B cell (primary cell): Measurements from ENCODE around the gene NIPSNAP3A. TPM values are rescaled to one million over a fixed set of nuclear protein-coding genes. Genes with fewer than 3 reads are reported as not detected.

Experiments
- ATAC-seq: fragments of 200-7000 bp; cut with Tn5 transposase; one replicate; pipeline ENCODE4 v1.10.0; 2021; ENCODE audit warnings: low read depth, mild to moderate bottlenecking, moderate number of reproducible peaks, moderate library complexity
- CTCF ChIA-PET: fragments of 350-600 bp; sonication (Branson Sonifier 250); formaldehyde crosslinking; loops from one replicate; lab custom pipeline; 2021; ENCODE audit warnings: antibody characterized with exemption, inconsistent platforms; lab: Charles Lee
- POLR2A ChIA-PET: fragments of 350-600 bp; sonication (Branson Sonifier 250); formaldehyde crosslinking; loops from one replicate; lab custom pipeline; 2021; ENCODE audit warnings: antibody characterized with exemption; lab: Charles Lee
- DNase-seq: peaks from one replicate; pipeline ENCODE4 v3.0.0; 2013
- H2AFZ ChIP-seq: 2 replicates; pipeline ENCODE4 v1.6.1; 2012; ENCODE audit warnings: mild to moderate bottlenecking, low read depth, low read length; ENCODE audit not compliant: insufficient read depth, poor library complexity, severe bottlenecking
- H3K27ac ChIP-seq, 2 donors: 1 replicate in 1 of 2; 2 replicates in 1 of 2; pipeline ENCODE4 v1.5.1; 2012 to 2013; ENCODE audit warnings: low read length in 2 of 2, mild to moderate bottlenecking in 2 of 2, moderate library complexity in 1 of 2
- H3K27me3 ChIP-seq, 4 experiments: fragments of 200-600 bp in 1 of 4; sonication (generic) in 1 of 4; replicated peaks in 1 of 4; 1 replicate in 2 of 4; 2 replicates in 2 of 4; pipeline versions ENCODE4 v1.6.1 to v1.7.0; 2013 to 2016; ENCODE audit warnings: low read length in 3 of 4, mild to moderate bottlenecking in 2 of 4, mixed read lengths in 1 of 4, moderate library complexity in 1 of 4; ENCODE audit not compliant: insufficient read depth in 4 of 4, control insufficient read depth in 3 of 4; ENCODE audit errors: control extremely low read depth in 1 of 4
- H3K36me3 ChIP-seq, 2 experiments: replicated peaks in 1 of 2; 1 replicate in 1 of 2; 2 replicates in 1 of 2; pipeline versions ENCODE4 v1.6.1 to v1.7.1; 2013; ENCODE audit warnings: low read length in 1 of 2; ENCODE audit not compliant: insufficient read depth in 2 of 2, control insufficient read depth in 1 of 2; ENCODE audit errors: control extremely low read depth in 1 of 2, extremely low read depth in 1 of 2
- H3K4me1 ChIP-seq, 2 donors: fragments of 200-600 bp in 1 of 2; sonication (generic) in 1 of 2; 1 replicate in 1 of 2; 2 replicates in 1 of 2; pipeline versions ENCODE4 v1.5.1 to v1.6.1; 2013 to 2017; ENCODE audit warnings: low read length in 2 of 2; ENCODE audit not compliant: control insufficient read depth in 2 of 2, insufficient read depth in 2 of 2
- H3K4me2 ChIP-seq: replicated peaks from 2 replicates; pipeline ENCODE3; 2012; ENCODE audit warnings: mild to moderate bottlenecking, low read depth, low read length; ENCODE audit not compliant: poor library complexity, severe bottlenecking
- H3K4me3 ChIP-seq, 5 experiments: fragments of 200-600 bp in 1 of 5; sonication (generic) in 1 of 5; 1 replicate in 3 of 5; 2 replicates in 2 of 5; pipeline versions ENCODE4 v1.5.1 to v1.7.0; 2011 to 2016; ENCODE audit warnings: low read length in 4 of 5, mild to moderate bottlenecking in 4 of 5, low read depth in 2 of 5, control low read depth in 1 of 5, moderate library complexity in 1 of 5; ENCODE audit not compliant: insufficient read depth in 1 of 5; ENCODE audit errors: control extremely low read depth in 1 of 5, extremely low read depth in 1 of 5
- H3K79me2 ChIP-seq: fragments of 200-600 bp; sonication (generic); one replicate; pipeline ENCODE4 v1.6.0; 2016; ENCODE audit warnings: low read length; ENCODE audit not compliant: control insufficient read depth, insufficient read depth
- H3K9ac ChIP-seq: fragments of 200-600 bp; sonication (generic); 2 replicates; pipeline ENCODE4 v1.6.1; 2017; ENCODE audit warnings: mild to moderate bottlenecking, low read length, moderate library complexity
- H3K9me3 ChIP-seq, 3 donors: one replicate each; pipeline versions ENCODE4 v1.6.1 to v1.7.1; 2013; ENCODE audit warnings: low read length in 2 of 3; ENCODE audit not compliant: control insufficient read depth in 2 of 3, insufficient read depth in 1 of 3; ENCODE audit errors: control extremely low read depth in 1 of 3
- H4K20me1 ChIP-seq: 2 replicates; pipeline ENCODE4 v1.6.0; 2012; ENCODE audit warnings: mild to moderate bottlenecking, low read length; ENCODE audit not compliant: insufficient read depth, control insufficient read depth, poor library complexity, severe bottlenecking
- H3K27ac Mint-ChIP-seq: one replicate; pipeline ENCODE4 v1.8.0; 2021; ENCODE audit warnings: mixed read lengths
- H3K27me3 Mint-ChIP-seq: one replicate; pipeline ENCODE4 v1.8.0; 2021; ENCODE audit warnings: mixed read lengths
- H3K4me1 Mint-ChIP-seq: one replicate; pipeline ENCODE4 v1.8.0; 2021; ENCODE audit warnings: mixed read lengths
- H3K4me3 Mint-ChIP-seq: one replicate; pipeline ENCODE4 v1.8.0; 2021; ENCODE audit warnings: mixed read lengths
- H3K9me3 Mint-ChIP-seq: one replicate; pipeline ENCODE4 v1.8.0; 2022; ENCODE audit warnings: mixed read lengths; ENCODE audit not compliant: insufficient read depth
- CTCF ChIP-seq: fragments of 200-600 bp; IDR thresholded peaks from one replicate; pipeline ENCODE4 v1.8.0; 2022; ENCODE audit warnings: antibody characterized with exemption, mild to moderate bottlenecking
- EZH2 ChIP-seq: IDR thresholded peaks from 2 replicates; pipeline ENCODE4 v1.6.1; 2012; ENCODE audit warnings: borderline replicate concordance, low read depth, mild to moderate bottlenecking, moderate library complexity, low read length; ENCODE audit not compliant: insufficient read depth, poor library complexity, severe bottlenecking
- WGBS: methylation state at CpG from one replicate; pipeline ENCODE4 v1.1.5; 2013; ENCODE audit warnings: missing lambda C conversion rate; ENCODE audit not compliant: insufficient coverage; 5-methylcytosine and 5-hydroxymethylcytosine counted together
- intact Hi-C: fragments of 100-400 bp; cut with micrococcal nuclease; formaldehyde crosslinking; loops from one replicate; pipeline ENCODE4 v1.10.0; 2022
- polyA plus RNA-seq: library from polyadenylated mRNA; depleted of rRNA; stranded (reverse); fragments of >200 nt; gene quantifications from 2 replicates; pipeline ENCODE4 v1.2.3, GENCODE V29; 2012
- total RNA-seq, 2 donors: library from RNA; stranded (reverse); fragments of 120-200 nt in 1 of 2; gene quantifications; 1 replicate in 1 of 2; 2 replicates in 1 of 2; pipeline versions ENCODE4 v1.2.3 to v1.2.4, GENCODE V29; 2013 to 2022

NIPSNAP3A gene
- total and polyA plus RNA-seq, 2 donors (not counting 1 experiment from before 2014, with no cell fraction given): 9.4 to 23.6 TPM

- H3K27ac ChIP-seq: no peak overlapping the region
- Mint-ChIP-seq H3K27ac (peak overlapping the region; percentile 23), H3K4me1 (peaks cover 30% of the 10 kb centered on the region), H3K9me3 (no peaks in the 10 kb centered on the region), H3K4me3 (peak overlapping the region; percentile 16), H3K27me3 (no peaks in the 10 kb centered on the region)
- H3K4me1 ChIP-seq: peaks cover 11 to 15% of the 10 kb centered on the region in 2 donors
- no peak for DNase-seq
- no peaks in the 10 kb centered on the region for H3K27me3 ChIP-seq
- H3K4me3 ChIP-seq: no peak overlapping the region
- no peak overlapping the region for H3K9ac ChIP-seq
- H2AFZ ChIP-seq: peak overlapping the region; percentile 96
- H4K20me1 ChIP-seq: no peaks in the 10 kb centered on the region
- TF ChIP-seq EZH2 (no peak), CTCF (no peak)
- H3K36me3 ChIP-seq: no peaks in the 10 kb centered on the region
- no peak overlapping the region for H3K4me2 ChIP-seq
- intact Hi-C loops: loop anchor here (5.0 to 10.0 kb wide), 5 partner anchors 496 to 961 kb away; partner anchors contain the start of genes FKTN, FSD1L, SLC44A1 and TMEM38B
- H3K79me2 ChIP-seq: peaks cover 20% of the 10 kb centered on the region
- no peak for ATAC-seq
- CTCF ChIA-PET: interaction anchor here (1.5 kb wide), 1 partner anchor 670 kb away, joined by 3 read pairs; no protein-coding TSS in a partner anchor
- no CpG with 5 or more reads among the region's 2 CpGs for WGBS
- no peaks in the 10 kb centered on the region for H3K9me3 ChIP-seq
- POLR2A ChIA-PET: no interaction called here
Observed at GRCh38 chr9:104746285-104746684, 1.2 kb upstream of the NIPSNAP3A start.

- Histone ChIP-seq H3K4me3 (peak overlapping the region; percentile 76 to 91 (median 84)), H3K79me2 (peaks cover 20% of the 10 kb centered on the region), H4K20me1 (no peaks in the 10 kb centered on the region), H3K9ac (peak overlapping the region; percentile 84), H3K36me3 (peaks cover 0 to 4% of the 10 kb centered on the region in 2 experiments), H2AFZ (peak overlapping the region; percentile 96), H3K9me3 (no peaks in the 10 kb centered on the region), H3K4me2 (peak overlapping the region; percentile 85), H3K27me3 (no peaks in the 10 kb centered on the region), H3K27ac (peak overlapping the region; percentile 88 to 90), H3K4me1 (peaks cover 11 to 15% of the 10 kb centered on the region in 2 donors)
- WGBS: 0% methylated on average over 1 of the region's 1 CpG
- CTCF ChIA-PET: interaction anchor here (1.4 to 2.0 kb wide), 5 partner anchors 17 to 669 kb away, joined by 3 to 10 read pairs (median 3); partner anchors contain the start of gene NIPSNAP3B
- peak overlapping the region; percentile 95 for H3K4me3 Mint-ChIP-seq
- H3K27ac Mint-ChIP-seq: peak overlapping the region; percentile 96
- DNase-seq (no peak), ATAC-seq (no peak)
- intact Hi-C loops: loop anchor here (1.0 to 10.0 kb wide), 9 partner anchors 29 to 962 kb away; partner anchors contain the start of genes ABCA1, FKTN, FSD1L and SLC44A1
- no peaks in the 10 kb centered on the region for H3K27me3 Mint-ChIP-seq
- no peaks in the 10 kb centered on the region for H3K9me3 Mint-ChIP-seq
- H3K4me1 Mint-ChIP-seq: peaks cover 30% of the 10 kb centered on the region
- no peak for TF ChIP-seq CTCF
- TF ChIP-seq EZH2: no peak
- POLR2A ChIA-PET: interaction anchor here (1.1 to 2.3 kb wide), 5 partner anchors 17 to 653 kb away, joined by 3 to 13 read pairs (median 7); partner anchors contain the start of genes NIPSNAP3B, SLC44A1 and SMC2
Observed at GRCh38 chr9:104746798-104747197, 685 bp upstream of the NIPSNAP3A start.
